GM23338 (cell line): ENCODE data around the gene TTC17. TPM values are rescaled to one million over a fixed set of nuclear protein-coding genes. Genes with fewer than 3 reads are reported as not detected.

Experiments
- ATAC-seq: fragments of 200-7000 bp; cut with Tn5 transposase; 3 replicates; pipeline ENCODE4 v1.9.1; 2020
- DNase-seq: peaks from one replicate; pipeline ENCODE4 v3.0.0-alpha.2; 2015; ENCODE audit warnings: low spot score
- H2AFZ ChIP-seq: fragments of 200-600 bp; sonication (generic); 2 replicates; pipeline ENCODE4 v1.8.0; 2016; ENCODE audit warnings: antibody characterized with exemption, mild to moderate bottlenecking, moderate library complexity
- H3F3A ChIP-seq: fragments of 200-600 bp; sonication (generic); replicated peaks from 2 replicates; pipeline ENCODE4 v1.8.0; 2017; ENCODE audit warnings: antibody characterized with exemption, mixed run types, low read depth
- H3K27ac ChIP-seq: fragments of 200-600 bp; sonication (generic); 2 replicates; pipeline ENCODE4 v1.6.1; 2016; ENCODE audit warnings: low read depth
- H3K27me3 ChIP-seq: fragments of 200-600 bp; sonication (generic); 2 replicates; pipeline ENCODE4 v1.8.0; 2016; ENCODE audit warnings: mild to moderate bottlenecking, mixed run types, moderate library complexity; ENCODE audit not compliant: insufficient read depth
- H3K36me3 ChIP-seq: fragments of 200-600 bp; sonication (generic); 2 replicates; pipeline ENCODE4 v1.8.0; 2016; ENCODE audit warnings: mild to moderate bottlenecking; ENCODE audit not compliant: insufficient read depth
- H3K4me1 ChIP-seq: fragments of 200-600 bp; sonication (generic); 2 replicates; pipeline ENCODE4 v1.8.0; 2016; ENCODE audit warnings: mild to moderate bottlenecking, moderate library complexity; ENCODE audit not compliant: insufficient read depth
- H3K4me2 ChIP-seq: fragments of 200-600 bp; sonication (generic); 2 replicates; pipeline ENCODE4 v1.7.1; 2017; ENCODE audit warnings: mixed run types
- H3K4me3 ChIP-seq: fragments of 200-600 bp; sonication (generic); 2 replicates; pipeline ENCODE4 v1.6.1; 2016; ENCODE audit warnings: mixed run types
- H3K79me2 ChIP-seq: fragments of 200-600 bp; sonication (generic); replicated peaks from 2 replicates; pipeline ENCODE4 v1.8.0; 2017; ENCODE audit warnings: mild to moderate bottlenecking; ENCODE audit not compliant: insufficient read depth
- H3K9me2 ChIP-seq: fragments of 200-600 bp; sonication (generic); 2 replicates; pipeline ENCODE4 v1.8.0; 2017; ENCODE audit not compliant: insufficient read depth
- H4K20me1 ChIP-seq: fragments of 200-600 bp; sonication (generic); replicated peaks from 2 replicates; pipeline ENCODE4 v1.8.0; 2017; ENCODE audit warnings: mild to moderate bottlenecking; ENCODE audit not compliant: insufficient read depth
- H3K27ac Mint-ChIP-seq: 2 replicates; pipeline ENCODE4 v1.8.0; 2020; ENCODE audit warnings: inconsistent platforms, mild to moderate bottlenecking, moderate library complexity, mixed read lengths
- H3K27me3 Mint-ChIP-seq: 3 replicates; pipeline ENCODE4 v1.8.0; 2022; ENCODE audit warnings: low read depth, mild to moderate bottlenecking, moderate library complexity, mixed read lengths, inconsistent platforms; ENCODE audit not compliant: insufficient read depth, poor library complexity
- H3K36me3 Mint-ChIP-seq: 3 replicates; pipeline ENCODE4 v1.8.0; 2021; ENCODE audit warnings: low read depth, mild to moderate bottlenecking, inconsistent platforms, moderate library complexity, mixed read lengths
- H3K4me1 Mint-ChIP-seq: 3 replicates; pipeline ENCODE4 v1.8.0; 2020; ENCODE audit warnings: mild to moderate bottlenecking, inconsistent platforms, mixed read lengths
- H3K4me3 Mint-ChIP-seq: 3 replicates; pipeline ENCODE4 v1.8.0; 2021; ENCODE audit warnings: moderate library complexity, mild to moderate bottlenecking, inconsistent platforms, mixed read lengths
- H3K9me3 Mint-ChIP-seq: 3 replicates; pipeline ENCODE4 v1.8.0; 2020; ENCODE audit warnings: moderate library complexity, mild to moderate bottlenecking, inconsistent platforms, mixed read lengths
- EZH2 ChIP-seq: fragments of 200-600 bp; sonication (generic); IDR thresholded peaks from one replicate; pipeline ENCODE4 v1.8.0; 2017; ENCODE audit warnings: antibody characterized with exemption, mild to moderate bottlenecking, low read depth; ENCODE audit not compliant: unreplicated experiment
- EZH2phosphoT487 ChIP-seq: fragments of 200-600 bp; sonication (generic); IDR thresholded peaks from one replicate; pipeline ENCODE4 v1.8.1; 2018; ENCODE audit warnings: antibody characterized with exemption; ENCODE audit not compliant: unreplicated experiment
- REST ChIP-seq: IDR thresholded peaks from one replicate; pipeline ENCODE4 v1.6.1; 2018; ENCODE audit warnings: antibody characterized with exemption; ENCODE audit not compliant: unreplicated experiment
- STAT1 ChIP-seq: IDR thresholded peaks from one replicate; pipeline ENCODE4 v1.6.1; 2016; ENCODE audit warnings: antibody characterized with exemption; ENCODE audit not compliant: unreplicated experiment
- ZNF114 ChIP-seq: fragments of 250-450 bp; sonication (Bioruptor Pico); IDR thresholded peaks from 2 replicates; pipeline ENCODE4 v1.5.0; 2020; ENCODE audit warnings: mild to moderate bottlenecking, moderate library complexity
- ZNF462 ChIP-seq: fragments of 250-450 bp; sonication (Bioruptor Pico); IDR thresholded peaks from 2 replicates; pipeline ENCODE4 v1.5.0; 2020; ENCODE audit warnings: mild to moderate bottlenecking, moderate library complexity
- polyA plus RNA-seq: library from polyadenylated mRNA; unstranded; fragments of >200 nt; fragmentation: Nextera tagmentation; extraction: Ambion mirVana; gene quantifications from 2 replicates; pipeline ENCODE4 v1.2.1, GENCODE V29; 2016
- total RNA-seq: library from RNA; depleted of rRNA; stranded (reverse); fragments of >200 nt; shearing (Covaris generic); gene quantifications from 2 replicates; pipeline ENCODE4 v1.2.3, GENCODE V29; 2014

TTC17 gene
- total and polyA plus RNA-seq, 2 experiments from 2014 or later: 59.3 to 87.9 TPM

GRCh38 chr11:43492701-43493100 lies 134.0 kb downstream of the TTC17 start (continued):
- TF ChIP-seq REST (no peak), ZNF114 (CRISPR knock-in tag) (no peak)

- Mint-ChIP-seq H3K9me3 (no peaks in the 10 kb centered on the region), H3K27ac (no peak overlapping the region), H3K4me3 (no peak overlapping the region), H3K4me1 (no peaks in the 10 kb centered on the region), H3K36me3 (peaks cover 33% of the 10 kb centered on the region; the same call in 2 of the 3 replicates), H3K27me3 (no peaks in the 10 kb centered on the region)
- Histone ChIP-seq H3F3A (no peaks in the 10 kb centered on the region), H3K36me3 (peaks cover 14% of the 10 kb centered on the region), H3K79me2 (no peaks in the 10 kb centered on the region), H3K9me2 (no peaks in the 10 kb centered on the region), H3K4me1 (no peaks in the 10 kb centered on the region), H3K27me3 (no peaks in the 10 kb centered on the region), H3K4me2 (no peak overlapping the region), H4K20me1 (no peaks in the 10 kb centered on the region; the same call in 1 of the 2 replicates), H3K27ac (no peak overlapping the region), H3K4me3 (no peak overlapping the region), H2AFZ (no peak overlapping the region)
- ATAC-seq (no peak), DNase-seq (peak; percentile 27)
- no peak for TF ChIP-seq ZNF114 (CRISPR knock-in tag)
- no peak for TF ChIP-seq ZNF462
- no peak for TF ChIP-seq STAT1
- no peak for TF ChIP-seq EZH2
- no peak for TF ChIP-seq EZH2phosphoT487
Measured at GRCh38 chr11:43493431-43493830, 134.7 kb downstream of the TTC17 start.
